KMS-11 (cell line): ENCODE measurements around the gene KIF3B.
"Not testable (repeated sequence)": the region's sequence is repeated elsewhere in the genome, so short reads cannot be mapped to it uniquely, and the experiment has no call there.

Source experiments
- H2AFZ ChIP-seq: fragments of 200-600 bp; sonication (generic); 2 replicates; pipeline ENCODE4 v1.6.1; 2016; ENCODE audit warnings: antibody characterized with exemption, mixed run types, low read depth
- H3K27ac ChIP-seq: fragments of 200-600 bp; sonication (generic); 2 replicates; pipeline ENCODE4 v1.6.1; 2016; ENCODE audit warnings: mild to moderate bottlenecking, mixed run types
- H3K27me3 ChIP-seq: fragments of 200-600 bp; sonication (generic); 2 replicates; pipeline ENCODE4 v1.6.1; 2017; ENCODE audit warnings: mild to moderate bottlenecking, low read depth, mixed run types, moderate library complexity; ENCODE audit not compliant: insufficient read depth
- H3K36me3 ChIP-seq: fragments of 200-600 bp; sonication (generic); 2 replicates; pipeline ENCODE4 v1.6.1; 2017; ENCODE audit warnings: mild to moderate bottlenecking, mixed run types; ENCODE audit not compliant: insufficient read depth
- H3K4me1 ChIP-seq: fragments of 200-600 bp; sonication (generic); 2 replicates; pipeline ENCODE4 v1.6.1; 2016; ENCODE audit warnings: mild to moderate bottlenecking, low read depth, mixed run types; ENCODE audit not compliant: poor library complexity, severe bottlenecking
- H3K4me2 ChIP-seq: fragments of 200-600 bp; sonication (generic); 2 replicates; pipeline ENCODE4 v1.7.0; 2016; ENCODE audit warnings: mild to moderate bottlenecking, mixed run types
- H3K4me3 ChIP-seq: fragments of 200-600 bp; sonication (generic); IDR thresholded peaks from 2 replicates; pipeline ENCODE4 v1.6.1; 2017; ENCODE audit warnings: low read depth, low read length, mixed read lengths; ENCODE audit not compliant: insufficient read depth
- H3K79me2 ChIP-seq: fragments of 200-600 bp; sonication (generic); 2 replicates; pipeline ENCODE4 v1.6.1; 2016; ENCODE audit warnings: low read depth, mixed run types; ENCODE audit not compliant: insufficient read depth
- H3K9ac ChIP-seq: fragments of 200-600 bp; sonication (generic); 2 replicates; pipeline ENCODE4 v1.6.1; 2016; ENCODE audit warnings: mild to moderate bottlenecking, mixed run types
- H4K20me1 ChIP-seq: fragments of 200-600 bp; sonication (generic); 2 replicates; pipeline ENCODE4 v1.6.1; 2016; ENCODE audit warnings: mild to moderate bottlenecking, mixed run types; ENCODE audit not compliant: insufficient read depth
- TF ChIP-seq, protein P1 (sequence below): fragments of 200-600 bp; sonication (generic); conservative IDR thresholded peaks from 2 replicates; pipeline ENCODE4 v1.6.1; 2017; ENCODE audit warnings: low read depth, mild to moderate bottlenecking, antibody characterized with exemption, low read length, moderate library complexity, mixed read lengths

Gene KIF3B

DNA sequence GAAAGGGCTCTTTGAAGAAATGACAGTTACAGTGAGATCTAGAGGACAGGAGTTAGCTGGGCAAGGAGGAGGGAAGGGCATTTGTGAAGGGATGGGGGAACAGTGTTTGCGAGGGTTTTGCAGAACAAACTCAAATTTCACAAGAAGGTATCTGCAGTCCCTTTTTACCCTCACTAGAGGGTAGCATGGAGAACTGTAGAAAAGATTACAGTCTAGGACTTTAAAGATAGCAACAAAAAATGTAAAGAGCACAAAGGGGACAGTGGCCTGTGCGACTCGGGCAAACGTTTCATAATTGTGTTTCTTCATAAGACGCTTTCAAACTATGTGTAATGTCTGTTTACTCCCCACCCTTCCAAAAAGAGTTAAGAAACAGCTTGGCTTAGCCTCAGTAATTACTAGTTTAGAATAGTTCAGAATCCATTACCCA lies 59.5 kb downstream of the KIF3B start:
- peak overlapping the region; percentile 78; the same call in 1 of the 2 replicates for H3K4me2 ChIP-seq
- peaks cover 64% of the 10 kb centered on the region for H3K4me1 ChIP-seq
- no peak overlapping the region for H2AFZ ChIP-seq
- peak overlapping the region; percentile 46; the same call in 1 of the 2 replicates for H3K9ac ChIP-seq
- peak overlapping the region; percentile 81 for H3K27ac ChIP-seq
- no peak overlapping the region for H3K4me3 ChIP-seq
- no peaks in the 10 kb centered on the region for H4K20me1 ChIP-seq
- TF ChIP-seq, protein P1, sequence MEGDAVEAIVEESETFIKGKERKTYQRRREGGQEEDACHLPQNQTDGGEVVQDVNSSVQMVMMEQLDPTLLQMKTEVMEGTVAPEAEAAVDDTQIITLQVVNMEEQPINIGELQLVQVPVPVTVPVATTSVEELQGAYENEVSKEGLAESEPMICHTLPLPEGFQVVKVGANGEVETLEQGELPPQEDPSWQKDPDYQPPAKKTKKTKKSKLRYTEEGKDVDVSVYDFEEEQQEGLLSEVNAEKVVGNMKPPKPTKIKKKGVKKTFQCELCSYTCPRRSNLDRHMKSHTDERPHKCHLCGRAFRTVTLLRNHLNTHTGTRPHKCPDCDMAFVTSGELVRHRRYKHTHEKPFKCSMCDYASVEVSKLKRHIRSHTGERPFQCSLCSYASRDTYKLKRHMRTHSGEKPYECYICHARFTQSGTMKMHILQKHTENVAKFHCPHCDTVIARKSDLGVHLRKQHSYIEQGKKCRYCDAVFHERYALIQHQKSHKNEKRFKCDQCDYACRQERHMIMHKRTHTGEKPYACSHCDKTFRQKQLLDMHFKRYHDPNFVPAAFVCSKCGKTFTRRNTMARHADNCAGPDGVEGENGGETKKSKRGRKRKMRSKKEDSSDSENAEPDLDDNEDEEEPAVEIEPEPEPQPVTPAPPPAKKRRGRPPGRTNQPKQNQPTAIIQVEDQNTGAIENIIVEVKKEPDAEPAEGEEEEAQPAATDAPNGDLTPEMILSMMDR: peak; percentile 61
- H3K36me3 ChIP-seq: no peaks in the 10 kb centered on the region
- no peaks in the 10 kb centered on the region for H3K79me2 ChIP-seq
- no peaks in the 10 kb centered on the region for H3K27me3 ChIP-seq

- Histone ChIP-seq H3K27me3 (no peaks in the 10 kb centered on the region), H3K79me2 (no peaks in the 10 kb centered on the region), H2AFZ (peak overlapping the region; percentile 5; the same call in 1 of the 2 replicates), H3K4me3 (no peak overlapping the region), H3K36me3 (no peaks in the 10 kb centered on the region), H3K9ac (peak overlapping the region; percentile 46), H3K4me1 (peaks cover 53% of the 10 kb centered on the region), H4K20me1 (no peaks in the 10 kb centered on the region), H3K27ac (peak overlapping the region; percentile 81), H3K4me2 (peak overlapping the region; percentile 78)
- TF ChIP-seq, protein P1: no peak
These were observed 60.6 kb downstream of the KIF3B start for GRCh38 chr20:32337937-32338661.

DNA sequence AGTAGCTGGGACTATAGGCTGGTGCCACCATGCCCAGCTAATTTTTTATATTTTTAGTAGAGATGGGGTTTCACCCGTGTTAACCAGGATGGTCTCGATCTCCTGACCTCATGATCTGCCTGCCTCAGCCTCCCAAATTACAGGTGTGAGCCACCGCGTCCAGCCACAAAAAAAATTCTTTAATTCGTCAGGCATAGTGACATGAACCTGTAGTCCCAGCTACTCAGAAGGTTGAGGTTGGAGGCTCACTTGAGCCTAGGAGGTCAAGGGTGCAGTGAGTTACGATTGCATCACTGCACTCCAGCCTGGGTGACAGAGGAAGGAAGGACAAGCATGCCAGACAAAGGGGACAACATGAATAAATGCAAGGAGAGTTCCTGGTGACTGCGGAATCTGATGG lies 61.2 kb downstream of the KIF3B start:
- Histone ChIP-seq H3K79me2 (no peaks in the 10 kb centered on the region), H3K27me3 (no peaks in the 10 kb centered on the region), H3K36me3 (no peaks in the 10 kb centered on the region), H3K4me3 (no peak overlapping the region), H3K4me1 (peaks cover 47% of the 10 kb centered on the region), H3K9ac (peak overlapping the region; percentile 46; the same call in 1 of the 2 replicates), H4K20me1 (no peaks in the 10 kb centered on the region), H2AFZ (no peak overlapping the region), H3K4me2 (peak overlapping the region; percentile 78), H3K27ac (peak overlapping the region; percentile 81; the same call in 1 of the 2 replicates)
- TF ChIP-seq, protein P1: no peak

DNA sequence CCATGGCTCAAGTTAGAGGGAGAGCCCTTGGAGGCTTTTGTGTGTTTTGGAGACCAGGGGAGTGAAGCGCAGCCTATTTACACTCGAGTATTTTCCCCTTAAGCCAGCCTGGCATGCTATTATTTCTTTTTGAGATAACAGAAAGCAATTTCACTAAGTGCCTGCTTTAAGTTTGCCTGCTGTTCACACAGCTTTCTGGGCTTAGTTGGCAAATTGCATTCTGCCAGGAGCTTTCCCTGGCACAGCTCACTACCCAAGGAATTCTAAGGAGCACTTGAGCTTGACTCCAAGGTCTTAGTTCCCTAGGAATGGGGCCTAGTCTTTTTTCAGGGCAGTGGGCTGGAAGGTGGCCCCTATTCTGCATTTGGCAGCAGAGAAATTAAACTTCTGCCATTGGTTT lies 61.7 kb downstream of the KIF3B start:
- Histone ChIP-seq H3K36me3 (no peaks in the 10 kb centered on the region), H3K4me1 (peaks cover 42% of the 10 kb centered on the region), H3K4me3 (no peak overlapping the region), H3K9ac (no peak overlapping the region), H3K4me2 (peak overlapping the region; percentile 78; the same call in 1 of the 2 replicates), H3K79me2 (no peaks in the 10 kb centered on the region), H3K27me3 (no peaks in the 10 kb centered on the region), H4K20me1 (no peaks in the 10 kb centered on the region), H3K27ac (no peak overlapping the region; the same call in 1 of the 2 replicates), H2AFZ (no peak overlapping the region)
- TF ChIP-seq, protein P1: no peak

DNA sequence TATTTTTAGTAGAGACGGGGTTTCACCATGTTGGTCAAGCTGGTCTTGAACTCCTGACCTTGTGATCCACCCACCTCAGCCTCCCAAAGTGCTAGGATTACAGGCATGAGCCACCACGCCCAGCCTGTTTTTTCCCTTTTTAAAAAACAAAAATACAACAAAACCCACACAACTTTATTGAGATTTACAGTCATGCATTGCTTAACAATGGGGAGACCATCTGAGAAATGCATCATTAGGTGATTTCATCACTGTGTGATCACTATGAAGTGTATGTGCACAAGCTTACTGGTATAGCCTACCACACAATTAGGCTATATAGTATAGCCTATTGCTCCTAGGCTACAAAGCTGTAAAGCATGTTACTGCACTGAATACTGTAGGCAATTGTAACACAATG lies 63.6 kb downstream of the KIF3B start:
- H3K4me2 ChIP-seq, H3K79me2 ChIP-seq, H3K27me3 ChIP-seq, H3K4me3 ChIP-seq, H3K9ac ChIP-seq, H4K20me1 ChIP-seq, H2AFZ ChIP-seq, H3K27ac ChIP-seq, H3K36me3 ChIP-seq: not testable (repeated sequence)
- peaks cover 46% of the 10 kb centered on the region for H3K4me1 ChIP-seq
